Panc1 (cell line): ENCODE measurements around the gene TLDC2. TPM values are rescaled to one million over a fixed set of nuclear protein-coding genes. Genes with fewer than 3 reads are reported as not detected.

Source experiments
- ATAC-seq: fragments of 200-7000 bp; cut with Tn5 transposase; 2 replicates; pipeline ENCODE4 v1.9.1; 2020; ENCODE audit warnings: mild to moderate bottlenecking, moderate library complexity
- BruUV-seq: library from RNA; stranded (reverse); fragments of 400-500 nt; replicated peaks from 2 replicates; lab custom pipeline; 2021; lab: Mats Ljungman, UMichigan
- CTCF ChIA-PET: fragments of 300-600 bp; sonication (Branson Sonifier 250); formaldehyde crosslinking; loops from one replicate; lab custom pipeline; 2022; ENCODE audit warnings: antibody characterized with exemption; lab: Charles Lee
- POLR2A ChIA-PET: fragments of 300-600 bp; sonication (Branson Sonifier 250); formaldehyde crosslinking; loops from one replicate; lab custom pipeline; 2022; ENCODE audit warnings: antibody characterized with exemption; lab: Charles Lee
- DNase-seq: peaks from one replicate; pipeline ENCODE4 v3.0.0-alpha.2; 2010; ENCODE audit warnings: low read depth, low spot score
- H3K27ac ChIP-seq: 2 replicates; pipeline ENCODE4 v1.5.1; 2011; ENCODE audit warnings: mild to moderate bottlenecking, low read length, inconsistent platforms
- H3K27me3 ChIP-seq: fragments of 200-500 bp; sonication (Bioruptor generic); 2 replicates; pipeline ENCODE4 v1.6.0; 2014; ENCODE audit warnings: low read length, inconsistent platforms; ENCODE audit not compliant: control insufficient read depth, insufficient read depth
- H3K36me3 ChIP-seq: fragments of 200-500 bp; sonication (Bioruptor generic); 2 replicates; pipeline ENCODE4 v1.5.1; 2014; ENCODE audit warnings: inconsistent platforms, mild to moderate bottlenecking, low read length, moderate library complexity; ENCODE audit not compliant: control insufficient read depth, insufficient read depth
- H3K4me1 ChIP-seq: 2 replicates; pipeline ENCODE4 v1.5.1; 2011; ENCODE audit warnings: inconsistent platforms, mild to moderate bottlenecking, low read length, moderate library complexity; ENCODE audit not compliant: control insufficient read depth, insufficient read depth
- H3K4me3 ChIP-seq, 2 experiments: 2 replicates each; pipeline ENCODE4 v1.5.1; 2011 to 2012; ENCODE audit warnings: low read depth in 2 of 2, low read length in 2 of 2, mild to moderate bottlenecking in 2 of 2, inconsistent platforms in 1 of 2, moderate library complexity in 1 of 2
- H3K9me3 ChIP-seq: fragments of 200-500 bp; sonication (Bioruptor generic); 2 replicates; pipeline ENCODE4 v1.5.1; 2014; ENCODE audit warnings: low read depth, mild to moderate bottlenecking, inconsistent platforms, low read length, moderate library complexity; ENCODE audit not compliant: control insufficient read depth, insufficient read depth
- CTCF ChIP-seq: fragments of 450-650 bp; IDR thresholded peaks from 2 replicates; pipeline ENCODE4 v1.5.1; 2017; ENCODE audit warnings: mild to moderate bottlenecking
- POLR2AphosphoS5 ChIP-seq: IDR thresholded peaks from 2 replicates; pipeline ENCODE4 v1.6.1; 2012; ENCODE audit warnings: mild to moderate bottlenecking, low read depth, low read length, moderate library complexity
- REST ChIP-seq, 2 experiments: IDR thresholded peaks; 2 replicates each; pipeline ENCODE4 v1.6.1; 2011 to 2012; ENCODE audit warnings: low read depth in 2 of 2, control low read depth in 1 of 2, low read length in 1 of 2, mild to moderate bottlenecking in 1 of 2, moderate library complexity in 1 of 2; ENCODE audit not compliant: insufficient read depth in 1 of 2
- SIN3A ChIP-seq: IDR thresholded peaks from 2 replicates; pipeline ENCODE4 v1.6.1; 2012; ENCODE audit warnings: low read depth, mild to moderate bottlenecking, low read length, moderate library complexity, borderline replicate concordance; ENCODE audit not compliant: insufficient read depth
- TCF7L2 ChIP-seq: IDR thresholded peaks from 2 replicates; pipeline ENCODE4 v1.6.1; 2011; ENCODE audit warnings: mild to moderate bottlenecking, low read depth, low read length, inconsistent platforms
- in situ Hi-C: cut with HindIII; loops from 2 replicates; pipeline ENCODE4 v1.10.0; 2016; ENCODE audit warnings: low sequenced_read_pairs, low pct_unique_long_range_greater_than_20kb
- intact Hi-C: fragments of 100-400 bp; cut with micrococcal nuclease; formaldehyde crosslinking; loops from one replicate; pipeline ENCODE4 v1.10.0; 2022; ENCODE audit not compliant: unreplicated experiment
- total RNA-seq: library from RNA; stranded (reverse); gene quantifications from one replicate; pipeline ENCODE4 v1.2.1, GENCODE V29; 2021; ENCODE audit not compliant: unreplicated experiment

TLDC2 gene
- total RNA-seq, 1 experiment from 2014 or later: not detected

- ChIA-PET CTCF (no interaction called here), POLR2A (interaction anchor here (0.7 kb wide), 1 partner anchor 343 kb away, joined by 3 read pairs; no protein-coding TSS in a partner anchor)
- Histone ChIP-seq H3K9me3 (no peaks in the 10 kb centered on the region), H3K27ac (no peak overlapping the region), H3K36me3 (no peaks in the 10 kb centered on the region), H3K4me1 (no peaks in the 10 kb centered on the region), H3K4me3 (no peak overlapping the region), H3K27me3 (no peaks in the 10 kb centered on the region)
- TF ChIP-seq TCF7L2 (no peak), CTCF (no peak)
- BruUV-seq: no TSS peak
- no peak for DNase-seq
- intact Hi-C loops: no loop called here
- in situ Hi-C loops: no loop called here
- ATAC-seq: peak; percentile 49; the same call in 1 of the 2 replicates
These were observed 3.0 kb downstream of the TLDC2 start for GRCh38 chr20:36878941-36879340.

GRCh38 chr20:36880741-36881250 lies 4.9 kb downstream of the TLDC2 start:
- intact Hi-C loops: no loop called here
- no peak overlapping the region for H3K4me3 ChIP-seq
- H3K27me3 ChIP-seq: no peaks in the 10 kb centered on the region
- TF ChIP-seq POLR2AphosphoS5: no peak
- TF ChIP-seq TCF7L2: no peak
- no peak for TF ChIP-seq REST (IDR thresholded peaks at IDR 0.05; ENCODE audit: insufficient read depth in 1 of 2, low read depth in 2 of 2, low read length in 1 of 2)
- TF ChIP-seq SIN3A: no peak
- no peak for TF ChIP-seq CTCF
- H3K4me1 ChIP-seq: no peaks in the 10 kb centered on the region
- ATAC-seq (no peak), DNase-seq (no peak)
- POLR2A ChIA-PET: no interaction called here
- in situ Hi-C loops: no loop called here
- CTCF ChIA-PET: interaction anchor here (0.6 kb wide), 1 partner anchor 45 kb away, joined by 3 read pairs; no protein-coding TSS in a partner anchor
- BruUV-seq: no TSS peak
- H3K9me3 ChIP-seq: no peaks in the 10 kb centered on the region
- no peak overlapping the region for H3K27ac ChIP-seq
- H3K36me3 ChIP-seq: no peaks in the 10 kb centered on the region
